ENCODE measurements around the gene SRGAP3.

The SRGAP3 gene

DNA sequence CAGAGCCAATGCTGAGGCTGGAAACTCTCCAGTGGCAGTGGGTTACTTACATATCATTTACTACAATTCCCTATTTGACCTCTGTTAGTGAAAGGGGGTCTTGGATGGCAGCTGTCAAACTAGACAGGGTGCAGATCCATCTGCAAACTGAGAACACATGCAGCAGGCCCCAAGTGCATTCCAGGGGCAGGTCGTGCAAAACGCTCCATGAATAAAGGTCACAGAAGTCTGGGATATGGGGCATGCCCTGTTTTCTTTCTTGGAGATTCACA lies 261.1 kb downstream of the SRGAP3 start:
- Histone ChIP-seq H3K9me3 (ENCODE audit: severe bottlenecking) (no peaks in the 10 kb centered on the region), H3K27me3 (ENCODE audit: insufficient read depth, poor library complexity, severe bottlenecking) (no peaks in the 10 kb centered on the region), H3K27ac (ENCODE audit: poor library complexity, severe bottlenecking) (no peak overlapping the region), H3K36me3 (ENCODE audit: low read depth) (no peaks in the 10 kb centered on the region), H3K4me1 (ENCODE audit: insufficient read depth, poor library complexity, severe bottlenecking) (no peaks in the 10 kb centered on the region), H3K4me3 (ENCODE audit: severe bottlenecking) (no peak overlapping the region)
- no peak for ATAC-seq (ENCODE audit: low read depth)
- TF ChIP-seq, protein P1, sequence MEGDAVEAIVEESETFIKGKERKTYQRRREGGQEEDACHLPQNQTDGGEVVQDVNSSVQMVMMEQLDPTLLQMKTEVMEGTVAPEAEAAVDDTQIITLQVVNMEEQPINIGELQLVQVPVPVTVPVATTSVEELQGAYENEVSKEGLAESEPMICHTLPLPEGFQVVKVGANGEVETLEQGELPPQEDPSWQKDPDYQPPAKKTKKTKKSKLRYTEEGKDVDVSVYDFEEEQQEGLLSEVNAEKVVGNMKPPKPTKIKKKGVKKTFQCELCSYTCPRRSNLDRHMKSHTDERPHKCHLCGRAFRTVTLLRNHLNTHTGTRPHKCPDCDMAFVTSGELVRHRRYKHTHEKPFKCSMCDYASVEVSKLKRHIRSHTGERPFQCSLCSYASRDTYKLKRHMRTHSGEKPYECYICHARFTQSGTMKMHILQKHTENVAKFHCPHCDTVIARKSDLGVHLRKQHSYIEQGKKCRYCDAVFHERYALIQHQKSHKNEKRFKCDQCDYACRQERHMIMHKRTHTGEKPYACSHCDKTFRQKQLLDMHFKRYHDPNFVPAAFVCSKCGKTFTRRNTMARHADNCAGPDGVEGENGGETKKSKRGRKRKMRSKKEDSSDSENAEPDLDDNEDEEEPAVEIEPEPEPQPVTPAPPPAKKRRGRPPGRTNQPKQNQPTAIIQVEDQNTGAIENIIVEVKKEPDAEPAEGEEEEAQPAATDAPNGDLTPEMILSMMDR (IDR thresholded peaks at IDR 0.05; ENCODE audit: poor library complexity, severe bottlenecking), result no peak
- DNase-seq (ENCODE audit: low spot score), result no peak

DNA sequence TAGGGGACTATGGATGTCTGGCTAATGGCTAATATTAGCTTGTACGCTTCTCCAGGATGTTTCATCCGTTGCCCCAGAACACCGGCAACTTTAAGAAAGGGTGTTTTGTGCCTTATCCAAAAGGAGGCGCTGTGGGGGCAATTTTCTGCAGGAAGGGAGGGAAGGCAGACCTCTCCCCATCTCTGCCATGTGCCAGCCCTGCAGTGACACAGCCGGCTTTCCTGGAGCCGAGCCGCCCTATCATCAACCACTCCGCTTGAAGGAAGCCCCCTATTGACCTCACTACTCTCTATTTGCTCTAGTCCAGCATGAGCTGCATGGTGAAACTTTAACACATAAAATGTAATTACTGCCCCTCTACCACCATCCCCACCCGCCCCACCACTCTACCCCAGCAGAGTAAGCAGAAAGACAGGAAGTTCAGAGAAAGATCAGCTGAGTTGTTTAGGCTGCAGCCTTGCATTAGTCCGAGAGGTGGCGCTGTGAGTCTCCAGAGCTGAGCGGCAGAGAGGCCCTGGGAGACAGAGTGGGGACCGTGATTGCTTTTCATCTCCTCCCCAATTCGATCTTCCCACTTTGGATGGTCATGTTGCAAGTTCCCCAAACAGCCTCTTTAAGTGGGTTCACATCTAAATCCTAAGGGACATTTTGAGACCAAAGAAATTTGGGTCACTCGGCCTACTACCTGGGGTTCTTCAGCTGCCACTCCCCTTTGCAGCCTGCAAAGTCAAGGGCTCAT lies 261.6 kb downstream of the SRGAP3 start:
- Histone ChIP-seq H3K36me3 (ENCODE audit: low read depth) (no peaks in the 10 kb centered on the region), H3K9me3 (ENCODE audit: severe bottlenecking) (no peaks in the 10 kb centered on the region), H3K4me3 (ENCODE audit: severe bottlenecking) (no peak overlapping the region), H3K27me3 (ENCODE audit: insufficient read depth, poor library complexity, severe bottlenecking) (no peaks in the 10 kb centered on the region), H3K4me1 (ENCODE audit: insufficient read depth, poor library complexity, severe bottlenecking) (no peaks in the 10 kb centered on the region), H3K27ac (ENCODE audit: poor library complexity, severe bottlenecking) (no peak overlapping the region)
- no peak for DNase-seq (ENCODE audit: low spot score)
- peak; percentile 66 for ATAC-seq (ENCODE audit: low read depth)
- TF ChIP-seq, protein P1 (IDR thresholded peaks at IDR 0.05; ENCODE audit: poor library complexity, severe bottlenecking), result peak; percentile 78

DNA sequence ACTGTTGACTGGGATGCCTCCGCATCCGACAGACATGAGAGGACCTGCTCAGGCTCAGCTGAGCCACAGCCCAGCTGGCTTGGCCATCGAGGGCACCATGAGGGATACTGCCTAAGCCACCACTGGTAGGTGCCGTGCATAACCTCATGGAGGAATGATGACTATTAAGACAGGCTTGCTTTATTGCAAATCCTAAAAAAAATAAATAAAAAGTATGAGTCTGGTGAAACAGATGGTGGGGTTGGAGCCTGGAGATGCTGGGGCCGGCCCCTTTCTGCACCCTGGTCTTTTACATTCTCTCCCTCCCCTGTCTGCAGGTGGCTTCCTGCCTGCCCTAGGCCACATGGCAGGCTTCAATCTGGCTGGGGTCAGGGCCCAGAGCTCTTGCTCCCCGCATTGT lies 262.2 kb downstream of the SRGAP3 start:
- no peaks in the 10 kb centered on the region for H3K4me1 ChIP-seq (ENCODE audit: insufficient read depth, poor library complexity, severe bottlenecking)
- TF ChIP-seq, protein P1 (IDR thresholded peaks at IDR 0.05; ENCODE audit: poor library complexity, severe bottlenecking), result no peak
- no peak for DNase-seq (ENCODE audit: low spot score)
- H3K9me3 ChIP-seq (ENCODE audit: severe bottlenecking), result no peaks in the 10 kb centered on the region
- ATAC-seq (ENCODE audit: low read depth), result no peak
- H3K27ac ChIP-seq (ENCODE audit: poor library complexity, severe bottlenecking), result no peak overlapping the region
- no peaks in the 10 kb centered on the region for H3K36me3 ChIP-seq (ENCODE audit: low read depth)
- no peak overlapping the region for H3K4me3 ChIP-seq (ENCODE audit: severe bottlenecking)
- H3K27me3 ChIP-seq (ENCODE audit: insufficient read depth, poor library complexity, severe bottlenecking), result no peaks in the 10 kb centered on the region

DNA sequence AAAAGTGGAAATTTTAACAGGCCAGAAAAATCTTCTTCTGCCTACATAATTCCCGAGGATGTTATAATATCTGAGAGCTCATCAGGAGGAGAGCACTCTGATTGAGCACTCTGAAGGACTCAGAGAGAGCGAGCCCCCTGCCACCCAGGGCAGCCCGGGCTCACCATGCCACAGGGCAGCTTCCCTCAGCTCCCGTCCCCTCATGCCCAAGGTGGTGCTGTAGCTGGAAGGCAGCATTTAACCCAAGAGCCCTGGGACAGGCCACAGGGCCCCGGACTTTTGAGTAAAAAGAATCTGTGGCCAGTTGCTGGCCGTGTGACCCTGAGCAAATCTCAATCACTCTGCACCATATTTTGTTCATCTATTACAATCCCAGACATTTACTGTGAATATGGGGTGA lies 262.7 kb downstream of the SRGAP3 start:
- no peak overlapping the region for H3K4me3 ChIP-seq (ENCODE audit: severe bottlenecking)
- TF ChIP-seq, protein P1 (IDR thresholded peaks at IDR 0.05; ENCODE audit: poor library complexity, severe bottlenecking), result no peak
- H3K9me3 ChIP-seq (ENCODE audit: severe bottlenecking), result no peaks in the 10 kb centered on the region
- no peak for DNase-seq (ENCODE audit: low spot score)
- no peaks in the 10 kb centered on the region for H3K4me1 ChIP-seq (ENCODE audit: insufficient read depth, poor library complexity, severe bottlenecking)
- no peaks in the 10 kb centered on the region for H3K27me3 ChIP-seq (ENCODE audit: insufficient read depth, poor library complexity, severe bottlenecking)
- no peak for ATAC-seq (ENCODE audit: low read depth)
- H3K36me3 ChIP-seq (ENCODE audit: low read depth), result no peaks in the 10 kb centered on the region
- no peak overlapping the region for H3K27ac ChIP-seq (ENCODE audit: poor library complexity, severe bottlenecking)

DNA sequence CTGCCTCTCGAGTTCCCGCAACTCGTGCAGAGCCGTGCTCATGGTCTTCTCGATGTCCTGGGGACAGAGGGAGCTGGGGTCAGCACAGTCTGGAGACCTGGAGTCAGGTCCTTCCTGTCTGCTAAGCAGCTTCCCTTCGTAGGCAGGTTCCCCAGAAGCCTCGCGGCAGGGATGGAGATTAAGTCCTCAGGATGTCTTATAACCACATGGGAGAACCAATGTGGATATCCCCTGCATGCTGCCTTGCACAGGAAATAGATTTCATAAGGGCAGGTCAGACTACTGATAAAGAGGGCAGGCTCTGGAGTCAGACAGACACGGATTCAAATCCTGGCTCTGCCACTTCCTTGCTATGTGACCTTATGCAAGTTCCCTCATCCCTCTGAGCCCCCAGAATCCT lies 263.6 kb downstream of the SRGAP3 start:
- no peaks in the 10 kb centered on the region for H3K27me3 ChIP-seq (ENCODE audit: insufficient read depth, poor library complexity, severe bottlenecking)
- no peaks in the 10 kb centered on the region for H3K9me3 ChIP-seq (ENCODE audit: severe bottlenecking)
- DNase-seq (ENCODE audit: low spot score) (no peak), ATAC-seq (ENCODE audit: low read depth) (no peak)
- no peak overlapping the region for H3K27ac ChIP-seq (ENCODE audit: poor library complexity, severe bottlenecking)
- no peak overlapping the region for H3K4me3 ChIP-seq (ENCODE audit: severe bottlenecking)
- H3K4me1 ChIP-seq (ENCODE audit: insufficient read depth, poor library complexity, severe bottlenecking), result no peaks in the 10 kb centered on the region
- H3K36me3 ChIP-seq (ENCODE audit: low read depth), result no peaks in the 10 kb centered on the region
- TF ChIP-seq, protein P1 (IDR thresholded peaks at IDR 0.05; ENCODE audit: poor library complexity, severe bottlenecking), result no peak
